Stimulated activated naive CD8-positive, alpha-beta T cell treated with anti-CD3 and anti-CD28 coated beads, Interleukin-15, Interleukin-2, amounts not matched to agents 100 ng/mL and 50 ng/mL, for 24 hours (primary cell): Measurements from ENCODE around the gene DOCK1.

ENCODE experiments used
- H3K27ac Mint-ChIP-seq: one replicate; pipeline ENCODE4 v1.8.0; 2021; ENCODE audit warnings: mild to moderate bottlenecking, mixed read lengths
- H3K27me3 Mint-ChIP-seq: one replicate; pipeline ENCODE4 v1.8.0; 2021; ENCODE audit warnings: mixed read lengths
- H3K36me3 Mint-ChIP-seq: one replicate; pipeline ENCODE4 v1.8.0; 2021; ENCODE audit warnings: low read depth, mixed read lengths
- H3K4me1 Mint-ChIP-seq: one replicate; pipeline ENCODE4 v1.8.0; 2021; ENCODE audit warnings: low read depth, mixed read lengths
- H3K4me3 Mint-ChIP-seq: one replicate; pipeline ENCODE4 v1.8.0; 2021; ENCODE audit warnings: mild to moderate bottlenecking, mixed read lengths
- H3K9me3 Mint-ChIP-seq: one replicate; pipeline ENCODE4 v1.8.0; 2021; ENCODE audit warnings: mixed read lengths

DOCK1 gene

GRCh38 chr10:127440371-127440770, 535.1 kb downstream of the DOCK1 start:
- Mint-ChIP-seq H3K4me1 (no peaks in the 10 kb centered on the region), H3K9me3 (no peaks in the 10 kb centered on the region), H3K27ac (no peak overlapping the region), H3K4me3 (no peak overlapping the region), H3K36me3 (no peaks in the 10 kb centered on the region), H3K27me3 (no peaks in the 10 kb centered on the region)

GRCh38 chr10:127441350-127442219, 536.4 kb downstream of the DOCK1 start:
- H3K4me3 Mint-ChIP-seq: no peak overlapping the region
- no peaks in the 10 kb centered on the region for H3K36me3 Mint-ChIP-seq

GRCh38 chr10:127442220-127442525, 536.9 kb downstream of the DOCK1 start:
- no peak overlapping the region for H3K4me3 Mint-ChIP-seq
- no peaks in the 10 kb centered on the region for H3K4me1 Mint-ChIP-seq
- H3K9me3 Mint-ChIP-seq: no peaks in the 10 kb centered on the region
- no peak overlapping the region for H3K27ac Mint-ChIP-seq
- H3K36me3 Mint-ChIP-seq: no peaks in the 10 kb centered on the region
- H3K27me3 Mint-ChIP-seq: no peaks in the 10 kb centered on the region

More at GRCh38 chr10:127441350-127442219, 536.4 kb downstream of the DOCK1 start:
- H3K4me1 Mint-ChIP-seq: no peaks in the 10 kb centered on the region
- no peak overlapping the region for H3K27ac Mint-ChIP-seq
- H3K27me3 Mint-ChIP-seq: no peaks in the 10 kb centered on the region
- H3K9me3 Mint-ChIP-seq: no peaks in the 10 kb centered on the region

- Mint-ChIP-seq H3K9me3 (no peaks in the 10 kb centered on the region), H3K27ac (no peak overlapping the region), H3K36me3 (no peaks in the 10 kb centered on the region), H3K27me3 (no peaks in the 10 kb centered on the region), H3K4me3 (no peak overlapping the region), H3K4me1 (no peaks in the 10 kb centered on the region)
These were observed 538.9 kb downstream of the DOCK1 start for GRCh38 chr10:127444155-127444554.

- Mint-ChIP-seq H3K27me3 (no peaks in the 10 kb centered on the region), H3K4me1 (no peaks in the 10 kb centered on the region), H3K36me3 (no peaks in the 10 kb centered on the region), H3K9me3 (no peaks in the 10 kb centered on the region), H3K4me3 (no peak overlapping the region), H3K27ac (no peak overlapping the region)
These were observed 542.0 kb downstream of the DOCK1 start for GRCh38 chr10:127447197-127447596.

DNA sequence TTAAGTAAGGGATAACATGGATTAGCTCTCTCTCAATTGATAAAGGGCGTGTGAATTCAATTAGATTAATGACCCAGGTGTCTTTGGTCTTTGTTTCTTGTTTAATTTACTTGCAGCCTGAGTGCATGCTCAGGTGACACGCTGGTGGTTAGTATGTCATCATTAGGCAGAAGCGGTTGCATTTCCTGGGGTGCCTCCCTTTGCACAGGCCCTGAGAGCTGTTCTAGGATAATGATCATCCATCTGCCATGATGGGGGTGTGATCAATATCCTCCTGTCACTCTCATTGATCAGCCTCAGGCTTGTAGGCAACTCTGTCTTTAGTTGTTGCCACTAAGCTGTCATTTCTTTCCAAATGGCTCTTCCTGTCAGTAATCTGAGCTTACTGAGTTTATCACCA, 544.3 kb downstream of the DOCK1 start:
- H3K36me3 Mint-ChIP-seq: no peaks in the 10 kb centered on the region
- no peaks in the 10 kb centered on the region for H3K9me3 Mint-ChIP-seq
- H3K4me3 Mint-ChIP-seq: no peak overlapping the region
- no peaks in the 10 kb centered on the region for H3K4me1 Mint-ChIP-seq
- H3K27ac Mint-ChIP-seq: no peak overlapping the region
- no peaks in the 10 kb centered on the region for H3K27me3 Mint-ChIP-seq

- H3K9me3 Mint-ChIP-seq: no peaks in the 10 kb centered on the region
- no peak overlapping the region for H3K4me3 Mint-ChIP-seq
- no peaks in the 10 kb centered on the region for H3K4me1 Mint-ChIP-seq
- no peaks in the 10 kb centered on the region for H3K27me3 Mint-ChIP-seq
- no peaks in the 10 kb centered on the region for H3K36me3 Mint-ChIP-seq
- H3K27ac Mint-ChIP-seq: no peak overlapping the region
These were observed 545.4 kb downstream of the DOCK1 start for GRCh38 chr10:127450644-127451043.

- no peaks in the 10 kb centered on the region for H3K4me1 Mint-ChIP-seq
- no peak overlapping the region for H3K4me3 Mint-ChIP-seq
- H3K9me3 Mint-ChIP-seq: no peaks in the 10 kb centered on the region
- H3K27ac Mint-ChIP-seq: no peak overlapping the region
- no peaks in the 10 kb centered on the region for H3K27me3 Mint-ChIP-seq
- H3K36me3 Mint-ChIP-seq: no peaks in the 10 kb centered on the region
These were observed 546.4 kb downstream of the DOCK1 start for GRCh38 chr10:127451628-127452027.

DNA sequence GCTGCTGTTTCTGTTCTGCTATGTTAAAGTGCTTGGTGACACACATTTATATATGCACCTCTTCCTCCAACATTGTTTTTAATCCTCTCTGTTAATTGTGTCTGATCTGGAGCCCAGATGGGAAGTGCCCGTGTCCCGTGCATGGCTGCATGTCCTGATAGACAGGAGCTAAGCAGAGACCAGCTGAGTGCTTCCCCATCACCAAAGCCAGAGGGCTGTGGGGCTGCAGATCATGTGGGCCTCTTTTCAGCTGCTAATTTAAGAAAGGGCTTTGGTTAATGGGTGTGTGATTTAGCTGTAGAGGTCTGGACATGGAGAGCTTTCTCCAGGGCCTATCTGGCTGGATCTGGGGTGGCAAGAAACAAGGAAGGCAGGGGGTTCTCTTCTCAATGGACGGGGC, 547.3 kb downstream of the DOCK1 start:
- Mint-ChIP-seq H3K9me3 (no peaks in the 10 kb centered on the region), H3K27ac (no peak overlapping the region), H3K4me1 (no peaks in the 10 kb centered on the region), H3K27me3 (no peaks in the 10 kb centered on the region), H3K36me3 (no peaks in the 10 kb centered on the region), H3K4me3 (no peak overlapping the region)

DNA sequence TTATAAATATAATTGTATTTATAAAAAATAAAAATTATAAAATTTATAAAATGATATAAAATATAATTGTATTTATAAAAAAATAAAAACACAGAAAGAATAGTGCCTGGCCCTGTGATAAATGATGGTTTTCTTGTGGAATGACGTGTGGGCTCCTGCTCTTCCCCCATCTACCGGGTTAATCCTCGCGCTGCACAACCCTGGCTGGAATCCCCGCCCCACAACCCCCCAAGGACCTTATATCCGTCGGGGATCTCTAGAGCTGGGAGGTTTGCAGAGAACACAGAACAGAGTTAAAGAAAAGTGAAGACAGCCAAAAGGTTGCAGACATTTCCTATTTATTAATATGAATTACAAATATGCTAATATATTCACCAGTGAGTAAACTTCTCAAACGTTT, 548.5 kb downstream of the DOCK1 start:
- no peaks in the 10 kb centered on the region for H3K27me3 Mint-ChIP-seq
- no peak overlapping the region for H3K27ac Mint-ChIP-seq
- H3K9me3 Mint-ChIP-seq: peaks cover 4% of the 10 kb centered on the region
- H3K4me1 Mint-ChIP-seq: no peaks in the 10 kb centered on the region
- H3K4me3 Mint-ChIP-seq: no peak overlapping the region
- no peaks in the 10 kb centered on the region for H3K36me3 Mint-ChIP-seq

- no peaks in the 10 kb centered on the region for H3K4me1 Mint-ChIP-seq
- H3K27me3 Mint-ChIP-seq: no peaks in the 10 kb centered on the region
- H3K4me3 Mint-ChIP-seq: no peak overlapping the region
- no peaks in the 10 kb centered on the region for H3K36me3 Mint-ChIP-seq
- H3K9me3 Mint-ChIP-seq: peaks cover 4% of the 10 kb centered on the region
- no peak overlapping the region for H3K27ac Mint-ChIP-seq
These were observed 550.9 kb downstream of the DOCK1 start for GRCh38 chr10:127456122-127456521.

- no peak overlapping the region for H3K4me3 Mint-ChIP-seq
- H3K9me3 Mint-ChIP-seq: peaks cover 4% of the 10 kb centered on the region
- no peaks in the 10 kb centered on the region for H3K4me1 Mint-ChIP-seq
- H3K27ac Mint-ChIP-seq: no peak overlapping the region
- H3K27me3 Mint-ChIP-seq: no peaks in the 10 kb centered on the region
- H3K36me3 Mint-ChIP-seq: no peaks in the 10 kb centered on the region
These were observed 553.0 kb downstream of the DOCK1 start for GRCh38 chr10:127458016-127458810.

DNA sequence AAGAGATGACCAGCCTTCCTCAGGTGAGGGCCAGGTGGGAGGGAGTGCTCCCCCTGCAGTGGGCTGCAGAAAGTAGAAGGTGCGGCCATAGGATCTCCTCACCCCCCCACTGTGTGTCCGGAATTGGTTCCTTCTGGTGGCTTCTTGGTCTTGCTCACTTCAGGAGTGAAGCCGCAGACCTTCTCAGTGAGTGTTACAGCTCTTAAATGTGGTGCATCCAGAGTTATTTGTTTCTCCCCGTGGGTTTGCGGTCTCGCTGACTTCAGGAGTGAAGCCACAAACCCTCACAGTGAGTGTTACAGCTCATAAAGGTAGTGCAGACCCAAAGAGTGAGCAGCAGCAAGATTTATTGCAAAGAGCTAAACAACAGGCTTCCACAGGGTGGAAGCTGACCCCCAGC, 553.6 kb downstream of the DOCK1 start:
- Mint-ChIP-seq H3K27ac (no peak overlapping the region), H3K4me3 (no peak overlapping the region), H3K36me3 (no peaks in the 10 kb centered on the region), H3K4me1 (no peaks in the 10 kb centered on the region), H3K27me3 (no peaks in the 10 kb centered on the region), H3K9me3 (peaks cover 4% of the 10 kb centered on the region)

GRCh38 chr10:127459918-127460317, 554.7 kb downstream of the DOCK1 start:
- no peak overlapping the region for H3K4me3 Mint-ChIP-seq

GRCh38 chr10:127462643-127463295, 557.5 kb downstream of the DOCK1 start:
- Mint-ChIP-seq H3K4me1 (no peaks in the 10 kb centered on the region), H3K4me3 (no peak overlapping the region), H3K27me3 (no peaks in the 10 kb centered on the region), H3K9me3 (peaks cover 4% of the 10 kb centered on the region), H3K36me3 (no peaks in the 10 kb centered on the region), H3K27ac (no peak overlapping the region)

More at GRCh38 chr10:127459918-127460317, 554.7 kb downstream of the DOCK1 start:
- no peaks in the 10 kb centered on the region for H3K27me3 Mint-ChIP-seq
- H3K36me3 Mint-ChIP-seq: no peaks in the 10 kb centered on the region
- H3K9me3 Mint-ChIP-seq: peaks cover 4% of the 10 kb centered on the region
- no peak overlapping the region for H3K27ac Mint-ChIP-seq
- H3K4me1 Mint-ChIP-seq: no peaks in the 10 kb centered on the region
